ENCODE measurements around the gene SOX6. TPM values are rescaled to one million over a fixed set of nuclear protein-coding genes. Genes with fewer than 3 reads are reported as not detected.

SOX6 gene
- total and polyA plus RNA-seq, 2 donors (not counting 1 experiment from before 2014, with no cell fraction given), result 3.0 to 5.1 TPM

GRCh38 chr11:16295592-16295991, 60.8 kb downstream of the SOX6 start:
- no peak for DNase-seq (ENCODE audit: low read depth in 2 of 2)
- no peaks in the 10 kb centered on the region for H3K4me1 ChIP-seq (ENCODE audit: control insufficient read depth, extremely low read depth, insufficient read depth, low read length)
- no peak overlapping the region for H3K4me2 ChIP-seq (ENCODE audit: extremely low read depth, insufficient read depth, low read length)
- TF ChIP-seq EZH2 (IDR thresholded peaks at IDR 0.05; ENCODE audit: low read length, missing control alignments) (no peak), CTCF (conservative IDR thresholded peaks at IDR 0.05 in 1 of 2, IDR thresholded peaks at IDR 0.05 in 1 of 2; ENCODE audit: low read depth in 1 of 2, low read length in 2 of 2) (no peak)
- H3K79me2 ChIP-seq (ENCODE audit: control insufficient read depth, insufficient read depth, low read length), result no peaks in the 10 kb centered on the region
- H3K9ac ChIP-seq (ENCODE audit: insufficient read depth, low read length), result no peak overlapping the region
- H3K4me3 ChIP-seq (replicated peaks in 1 of 4; ENCODE audit: control extremely low read depth in 1 of 4, insufficient read depth in 1 of 4, low read depth in 3 of 4, low read length in 4 of 4), result no peak overlapping the region
- H3K9me3 ChIP-seq (ENCODE audit: control insufficient read depth, insufficient read depth, low read depth, low read length), result no peaks in the 10 kb centered on the region
- no peaks in the 10 kb centered on the region for H3K36me3 ChIP-seq (ENCODE audit: control insufficient read depth, insufficient read depth, low read length)
- H2AFZ ChIP-seq (ENCODE audit: low read length), result no peak overlapping the region
- H3K27ac ChIP-seq (ENCODE audit: insufficient read depth, low read length), result no peak overlapping the region
- no peaks in the 10 kb centered on the region for H4K20me1 ChIP-seq (ENCODE audit: control insufficient read depth, extremely low read depth, insufficient read depth, low read length)
- H3K27me3 ChIP-seq (ENCODE audit: control insufficient read depth, insufficient read depth, low read length), result no peaks in the 10 kb centered on the region

- H3K79me2 ChIP-seq (ENCODE audit: control insufficient read depth, insufficient read depth, low read length), result no peaks in the 10 kb centered on the region
- H3K4me1 ChIP-seq (ENCODE audit: control insufficient read depth, extremely low read depth, insufficient read depth, low read length), result no peaks in the 10 kb centered on the region
- no peak overlapping the region for H3K4me2 ChIP-seq (ENCODE audit: extremely low read depth, insufficient read depth, low read length)
- H2AFZ ChIP-seq (ENCODE audit: low read length), result no peak overlapping the region
- no peaks in the 10 kb centered on the region for H3K36me3 ChIP-seq (ENCODE audit: control insufficient read depth, insufficient read depth, low read length)
- peak; percentile 43 to 55 for DNase-seq (ENCODE audit: low read depth in 2 of 2)
- no peaks in the 10 kb centered on the region for H4K20me1 ChIP-seq (ENCODE audit: control insufficient read depth, extremely low read depth, insufficient read depth, low read length)
- TF ChIP-seq EZH2 (IDR thresholded peaks at IDR 0.05; ENCODE audit: low read length, missing control alignments) (no peak), CTCF (conservative IDR thresholded peaks at IDR 0.05 in 1 of 2, IDR thresholded peaks at IDR 0.05 in 1 of 2; ENCODE audit: low read depth in 1 of 2, low read length in 2 of 2) (no peak)
- no peak overlapping the region for H3K4me3 ChIP-seq (replicated peaks in 1 of 4; ENCODE audit: control extremely low read depth in 1 of 4, insufficient read depth in 1 of 4, low read depth in 3 of 4, low read length in 4 of 4)
- no peak overlapping the region for H3K27ac ChIP-seq (ENCODE audit: insufficient read depth, low read length)
- no peak overlapping the region for H3K9ac ChIP-seq (ENCODE audit: insufficient read depth, low read length)
- no peaks in the 10 kb centered on the region for H3K27me3 ChIP-seq (ENCODE audit: control insufficient read depth, insufficient read depth, low read length)
- no peaks in the 10 kb centered on the region for H3K9me3 ChIP-seq (ENCODE audit: control insufficient read depth, insufficient read depth, low read depth, low read length)
Measured at GRCh38 chr11:16293204-16293681, 63.1 kb downstream of the SOX6 start.

GRCh38 chr11:16292167-16292859, 64.0 kb downstream of the SOX6 start:
- no peaks in the 10 kb centered on the region for H3K36me3 ChIP-seq (ENCODE audit: control insufficient read depth, insufficient read depth, low read length)
- H3K9ac ChIP-seq (ENCODE audit: insufficient read depth, low read length), result no peak overlapping the region
- no peak overlapping the region for H2AFZ ChIP-seq (ENCODE audit: low read length)
- no peak overlapping the region for H3K4me3 ChIP-seq (replicated peaks in 1 of 4; ENCODE audit: control extremely low read depth in 1 of 4, insufficient read depth in 1 of 4, low read depth in 3 of 4, low read length in 4 of 4)
- no peaks in the 10 kb centered on the region for H3K4me1 ChIP-seq (ENCODE audit: control insufficient read depth, extremely low read depth, insufficient read depth, low read length)
- no peak for DNase-seq (ENCODE audit: low read depth in 2 of 2)
- no peak overlapping the region for H3K4me2 ChIP-seq (ENCODE audit: extremely low read depth, insufficient read depth, low read length)
- H3K9me3 ChIP-seq (ENCODE audit: control insufficient read depth, insufficient read depth, low read depth, low read length), result no peaks in the 10 kb centered on the region
- no peak overlapping the region for H3K27ac ChIP-seq (ENCODE audit: insufficient read depth, low read length)
- H3K27me3 ChIP-seq (ENCODE audit: control insufficient read depth, insufficient read depth, low read length), result no peaks in the 10 kb centered on the region
- no peaks in the 10 kb centered on the region for H3K79me2 ChIP-seq (ENCODE audit: control insufficient read depth, insufficient read depth, low read length)
- no peak for TF ChIP-seq EZH2 (IDR thresholded peaks at IDR 0.05; ENCODE audit: low read length, missing control alignments)
- TF ChIP-seq CTCF (conservative IDR thresholded peaks at IDR 0.05 in 1 of 2, IDR thresholded peaks at IDR 0.05 in 1 of 2; ENCODE audit: low read depth in 1 of 2, low read length in 2 of 2), result no peak
- no peaks in the 10 kb centered on the region for H4K20me1 ChIP-seq (ENCODE audit: control insufficient read depth, extremely low read depth, insufficient read depth, low read length)

Measured in fibroblast of lung (primary cell).